ENCODE measurements around the gene ANKHD1. TPM values are rescaled to one million over a fixed set of nuclear protein-coding genes. Genes with fewer than 3 reads are reported as not detected.
"Not testable (repeated sequence)": the region's sequence is repeated elsewhere in the genome, so short reads cannot be mapped to it uniquely, and the experiment has no call there.

ANKHD1 gene
- total RNA-seq, 1 donor from 2014 or later, result 120 TPM

- no peak for DNase-seq
- H3K9me3 ChIP-seq, result no peaks in the 10 kb centered on the region
- no peak for TF ChIP-seq CTCF (IDR thresholded peaks at IDR 0.05)
- intact Hi-C loops (cut with DNase I), result no loop called here
- ATAC-seq, result no peak
- no peak overlapping the region for H3K4me3 ChIP-seq
- H3K4me1 ChIP-seq, result peaks cover 4% of the 10 kb centered on the region
- peaks cover 10% of the 10 kb centered on the region for H3K36me3 ChIP-seq
- no peak overlapping the region for H3K27ac ChIP-seq
- H3K27me3 ChIP-seq, result no peaks in the 10 kb centered on the region
Observed at GRCh38 chr5:140432212-140432611, 30.6 kb downstream of the ANKHD1 start.

- ATAC-seq, result no peak
- intact Hi-C loops (cut with DNase I), result no loop called here
Observed at GRCh38 chr5:140432916-140433315, 31.3 kb downstream of the ANKHD1 start.

GRCh38 chr5:140457368-140457767, 55.7 kb downstream of the ANKHD1 start:
- DNase-seq; ATAC-seq; H3K27me3 ChIP-seq; H3K4me3 ChIP-seq; H3K9me3 ChIP-seq; intact Hi-C loops (cut with DNase I); H3K27ac ChIP-seq; H3K4me1 ChIP-seq: not testable (repeated sequence)
- peaks cover 51% of the 10 kb centered on the region for H3K36me3 ChIP-seq

More at GRCh38 chr5:140432916-140433315, 31.3 kb downstream of the ANKHD1 start:
- Histone ChIP-seq H3K4me1 (peaks cover 4% of the 10 kb centered on the region), H3K36me3 (peaks cover 15% of the 10 kb centered on the region), H3K27me3 (no peaks in the 10 kb centered on the region), H3K27ac (no peak overlapping the region), H3K4me3 (no peak overlapping the region), H3K9me3 (no peaks in the 10 kb centered on the region)
- TF ChIP-seq CTCF (IDR thresholded peaks at IDR 0.05), result no peak
- DNase-seq, result no peak

- peaks cover 61% of the 10 kb centered on the region for H3K36me3 ChIP-seq
- H3K27me3 ChIP-seq, result no peaks in the 10 kb centered on the region
- DNase-seq, result no peak
- no peak for ATAC-seq
- no peaks in the 10 kb centered on the region for H3K9me3 ChIP-seq
- intact Hi-C loops (cut with DNase I), result no loop called here
- H3K4me1 ChIP-seq, result peaks cover 6% of the 10 kb centered on the region
- no peak overlapping the region for H3K27ac ChIP-seq
- H3K4me3 ChIP-seq, result no peak overlapping the region
- no peak for TF ChIP-seq CTCF (IDR thresholded peaks at IDR 0.05)
Observed at GRCh38 chr5:140466981-140467742, 65.5 kb downstream of the ANKHD1 start.

- intact Hi-C loops (cut with DNase I), result no loop called here
- Histone ChIP-seq H3K27me3 (no peaks in the 10 kb centered on the region), H3K4me1 (peaks cover 6% of the 10 kb centered on the region), H3K4me3 (no peak overlapping the region), H3K36me3 (peaks cover 60% of the 10 kb centered on the region), H3K27ac (no peak overlapping the region), H3K9me3 (no peaks in the 10 kb centered on the region)
- peak; percentile 62 for ATAC-seq
- TF ChIP-seq CTCF (IDR thresholded peaks at IDR 0.05), result no peak
- DNase-seq, result no peak
Observed at GRCh38 chr5:140468188-140468587, 66.6 kb downstream of the ANKHD1 start.

GRCh38 chr5:140469259-140469658, 67.6 kb downstream of the ANKHD1 start:
- peaks cover 6% of the 10 kb centered on the region for H3K4me1 ChIP-seq
- intact Hi-C loops (cut with DNase I), result no loop called here
- no peak for DNase-seq
- ATAC-seq, result no peak
- no peak for TF ChIP-seq CTCF (IDR thresholded peaks at IDR 0.05)
- H3K4me3 ChIP-seq, result no peak overlapping the region
- no peaks in the 10 kb centered on the region for H3K9me3 ChIP-seq
- H3K27ac ChIP-seq, result no peak overlapping the region
- H3K27me3 ChIP-seq, result no peaks in the 10 kb centered on the region
- peaks cover 60% of the 10 kb centered on the region for H3K36me3 ChIP-seq
